Activated CD4-positive, alpha-beta T cell treated with anti-CD3 and anti-CD28 coated beads for 24 hours (primary cell): ENCODE data around the gene SERGEF.

Experiments used
- DNase-seq, 2 donors: peaks; one replicate each; pipeline ENCODE4 v3.0.0-alpha.2; 2020; ENCODE audit warnings: low read depth in 2 of 2

Gene SERGEF

DNA sequence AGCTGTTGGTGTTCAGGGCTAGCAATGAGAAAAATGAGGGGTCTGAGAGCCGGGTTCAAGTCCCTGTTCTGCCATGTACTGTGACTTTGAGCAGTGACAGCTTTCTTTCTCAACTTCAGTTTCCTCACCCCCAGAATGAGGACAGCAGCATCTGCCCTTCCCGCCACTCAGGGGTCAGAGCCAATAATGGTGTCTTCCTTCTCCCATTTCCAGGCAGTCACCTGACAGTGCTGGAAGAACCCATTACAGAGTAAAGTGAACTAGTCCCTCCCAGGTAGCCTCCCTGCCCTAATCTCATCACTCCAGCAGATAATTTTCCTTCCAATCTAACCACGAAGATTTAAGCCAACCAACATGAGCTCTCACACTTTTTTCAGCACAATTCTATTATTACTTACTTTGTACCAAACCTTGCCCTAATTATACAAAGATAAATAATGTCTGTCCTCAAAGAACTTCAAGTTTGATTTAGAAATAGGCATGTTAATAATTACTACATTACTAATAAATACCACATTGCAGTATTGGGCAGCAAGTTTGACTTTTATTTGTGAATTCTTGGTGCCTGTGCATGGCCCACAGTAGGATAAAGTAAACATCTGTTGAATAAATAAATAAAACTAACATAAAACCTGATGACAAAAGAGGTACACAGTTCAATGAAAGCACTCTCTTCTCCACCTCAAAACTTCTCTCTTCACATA, 61.0 kb downstream of the SERGEF start:
- DNase-seq = no peak

DNA sequence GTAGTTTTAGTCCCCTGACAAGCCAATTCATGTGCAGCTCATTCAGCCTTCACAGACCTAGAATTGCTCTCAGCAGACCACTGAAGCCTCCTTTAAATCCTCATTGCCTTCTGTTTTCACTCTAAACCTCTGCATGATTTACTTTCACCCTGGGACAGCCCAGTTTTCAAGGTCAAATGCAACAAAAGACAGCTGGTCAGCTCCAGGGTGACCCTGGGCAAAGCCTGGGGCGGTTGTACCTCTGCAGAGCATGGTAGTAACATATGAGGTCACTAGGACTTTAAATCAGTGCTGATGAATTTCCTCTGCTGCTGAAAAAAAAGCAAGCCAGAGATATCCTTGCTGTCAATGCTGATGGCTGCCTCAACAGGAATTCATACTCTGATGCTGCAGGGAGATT, 62.2 kb downstream of the SERGEF start:
- no peak for DNase-seq

GRCh38 chr11:17948296-17948695, 64.6 kb downstream of the SERGEF start:
- DNase-seq = no peak

GRCh38 chr11:17939542-17939941, 73.3 kb downstream of the SERGEF start:
- no peak for DNase-seq

GRCh38 chr11:17936790-17937189, 76.1 kb downstream of the SERGEF start:
- DNase-seq = no peak

DNA sequence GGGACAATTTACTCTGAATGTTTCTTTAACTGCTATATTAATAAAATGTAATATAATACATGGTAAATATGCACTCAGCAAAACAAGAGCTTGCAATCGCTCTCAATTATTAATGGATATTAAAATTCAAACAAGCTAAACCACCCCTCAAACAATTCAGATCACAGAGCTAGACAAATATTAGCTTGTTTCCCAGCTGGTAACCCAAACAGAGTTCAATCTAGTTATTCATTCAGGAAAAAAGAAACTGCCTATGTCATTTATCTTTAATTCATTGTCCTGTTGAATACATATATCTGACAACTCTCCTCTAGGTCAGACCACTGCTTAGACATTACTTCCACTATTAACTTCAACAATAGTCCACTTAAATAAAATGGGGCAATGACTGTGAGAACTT, 78.7 kb downstream of the SERGEF start:
- no peak for DNase-seq

DNA sequence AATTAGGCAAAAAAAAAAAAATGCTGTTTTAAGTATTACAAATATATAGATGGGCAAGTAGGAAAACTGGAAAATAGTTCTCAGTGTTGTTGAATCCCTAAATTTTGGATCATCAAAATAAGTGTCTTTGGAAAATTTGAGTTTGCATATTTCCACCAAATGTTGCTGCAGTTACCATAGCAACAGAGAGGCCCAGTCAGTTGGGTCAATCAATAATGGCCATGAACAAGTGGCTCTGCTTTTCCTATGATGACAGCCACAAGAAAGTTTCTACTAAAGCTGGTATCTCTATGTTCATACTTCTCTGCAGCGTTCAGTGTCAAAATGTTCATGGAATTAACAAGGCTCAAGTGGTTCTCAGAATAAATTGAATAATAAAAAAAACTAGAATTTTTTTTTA, 79.1 kb downstream of the SERGEF start:
- no peak for DNase-seq

- DNase-seq = no peak
These were observed 80.4 kb downstream of the SERGEF start for GRCh38 chr11:17932472-17932871.

DNA sequence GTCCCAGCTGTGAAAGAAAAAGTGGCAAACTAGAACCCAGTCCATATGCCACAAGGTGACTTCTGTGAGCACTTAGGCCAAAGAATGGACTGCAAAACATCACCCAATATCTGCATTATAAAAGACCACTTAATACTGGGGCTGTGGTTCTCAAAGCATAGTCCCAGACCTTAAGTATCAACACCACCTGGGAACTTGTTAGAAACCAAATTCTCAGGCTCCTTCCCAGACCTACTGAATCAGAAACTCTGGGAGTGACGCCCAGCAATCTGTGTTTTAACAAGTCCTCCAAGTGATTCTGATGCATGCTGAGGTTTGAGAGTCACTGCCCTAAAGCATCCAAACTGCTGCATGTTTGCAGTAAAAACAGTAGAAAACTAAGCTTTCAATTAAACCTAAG, 81.3 kb downstream of the SERGEF start:
- DNase-seq = no peak

- no peak for DNase-seq
These were observed 82.2 kb downstream of the SERGEF start for GRCh38 chr11:17930544-17931125.

GRCh38 chr11:17929171-17929570, 83.7 kb downstream of the SERGEF start:
- no peak for DNase-seq

DNA sequence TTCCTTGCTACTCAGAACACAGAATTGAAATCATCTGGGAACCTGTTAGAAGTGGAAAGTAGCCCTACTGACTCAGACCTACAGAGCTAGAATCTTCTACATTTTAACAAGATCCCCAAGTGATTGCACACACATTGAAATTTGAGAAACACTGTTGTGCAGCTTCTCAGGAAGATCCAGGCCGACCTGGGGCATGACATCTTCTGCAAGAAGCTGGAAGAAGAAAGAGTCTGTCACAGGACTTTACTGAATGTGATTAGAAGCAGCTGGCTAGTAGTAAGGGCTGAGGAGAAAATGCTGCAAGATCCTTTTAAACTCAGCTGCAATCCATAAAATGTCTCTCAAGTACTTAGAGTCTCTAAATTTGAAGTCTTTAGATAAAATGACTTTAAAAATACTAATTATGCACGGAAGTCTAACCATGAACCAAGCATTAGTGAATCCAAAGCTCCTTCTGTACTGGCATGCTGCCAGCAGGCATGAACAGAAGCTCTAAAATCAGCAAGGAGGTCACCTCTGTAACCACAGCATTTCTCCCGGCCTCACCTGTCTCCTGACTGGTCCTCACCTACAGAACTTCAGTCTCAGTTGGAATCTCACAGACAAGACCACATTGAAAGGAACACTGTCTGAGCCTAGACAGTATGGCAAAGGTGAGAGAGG, 85.0 kb downstream of the SERGEF start:
- no peak for DNase-seq

GRCh38 chr11:17927041-17927440, 85.8 kb downstream of the SERGEF start:
- no peak for DNase-seq

DNA sequence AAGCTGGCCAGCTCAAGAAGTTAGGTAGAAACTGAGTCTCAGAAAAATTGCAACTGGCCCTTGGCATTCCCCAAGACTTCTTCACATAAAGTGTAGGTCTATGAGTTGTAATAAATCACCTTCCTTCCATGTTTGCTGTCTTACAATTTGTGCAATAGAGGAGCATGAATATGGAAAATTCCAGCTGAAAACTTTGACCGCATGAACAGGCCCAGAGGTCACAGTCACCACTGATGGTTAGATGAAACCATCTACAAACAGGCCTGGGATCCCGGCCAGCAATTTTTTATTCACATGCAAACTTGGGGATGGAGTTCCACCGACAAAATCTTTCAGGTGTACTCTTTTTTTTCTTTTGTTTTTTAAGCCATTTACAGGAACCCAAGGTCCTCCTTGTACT, 88.1 kb downstream of the SERGEF start:
- DNase-seq = no peak

- no peak for DNase-seq
These were observed 89.6 kb downstream of the SERGEF start for GRCh38 chr11:17923217-17923616.

DNA sequence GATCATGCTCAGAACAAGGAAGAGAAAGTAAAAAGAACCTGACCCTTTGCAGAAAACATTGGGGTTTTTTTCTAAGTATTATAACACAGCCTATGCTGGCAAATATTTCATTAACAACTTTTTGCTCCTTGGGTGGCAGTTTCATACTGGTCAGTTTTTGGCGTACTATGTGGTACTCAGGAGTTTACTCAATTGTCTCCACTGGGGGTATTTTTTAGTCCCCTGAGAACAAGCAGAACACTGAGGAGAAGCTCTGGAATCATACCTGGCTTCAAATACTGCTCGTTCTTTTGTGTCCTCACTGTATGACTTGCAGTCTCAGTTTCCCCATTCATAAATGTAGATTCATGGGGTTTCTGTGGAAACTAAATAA, 90.4 kb downstream of the SERGEF start:
- DNase-seq = no peak

DNA sequence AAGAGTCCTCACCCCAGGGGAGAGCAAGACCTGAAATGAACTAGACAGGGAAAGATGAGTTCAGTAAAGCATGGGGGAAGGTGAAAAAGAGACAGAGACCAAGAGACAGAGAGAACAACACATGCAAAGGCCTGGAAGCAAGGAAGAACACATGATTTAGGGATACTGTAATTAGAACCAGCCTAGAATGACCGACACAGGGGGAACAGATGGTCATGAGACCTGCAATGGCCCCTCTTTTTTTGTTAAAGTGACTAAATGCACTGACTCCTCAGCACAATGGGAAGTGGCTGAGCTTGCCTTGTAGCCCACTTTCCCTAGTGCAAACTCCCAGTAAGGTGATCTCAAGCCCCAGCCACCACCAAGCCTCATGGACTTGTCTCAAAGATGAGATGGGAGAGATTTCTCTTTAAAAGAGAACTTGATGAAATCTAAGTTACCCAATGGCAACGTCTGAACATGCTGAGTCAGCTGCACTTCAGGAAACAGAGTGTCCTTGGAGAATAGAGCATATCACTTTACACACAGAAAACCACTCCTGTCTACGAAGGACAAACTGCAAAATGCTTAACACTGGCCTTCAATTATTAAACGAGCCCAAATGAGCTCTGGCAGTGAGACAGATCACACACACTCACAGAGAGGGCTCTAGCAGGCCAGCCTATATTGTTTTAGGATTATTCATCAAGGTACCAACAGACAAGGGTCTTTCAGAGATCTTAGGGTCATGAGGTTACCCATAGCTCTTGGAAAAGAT, 91.0 kb downstream of the SERGEF start:
- no peak for DNase-seq

- DNase-seq = no peak
These were observed 94.7 kb downstream of the SERGEF start for GRCh38 chr11:17918049-17918605.

DNA sequence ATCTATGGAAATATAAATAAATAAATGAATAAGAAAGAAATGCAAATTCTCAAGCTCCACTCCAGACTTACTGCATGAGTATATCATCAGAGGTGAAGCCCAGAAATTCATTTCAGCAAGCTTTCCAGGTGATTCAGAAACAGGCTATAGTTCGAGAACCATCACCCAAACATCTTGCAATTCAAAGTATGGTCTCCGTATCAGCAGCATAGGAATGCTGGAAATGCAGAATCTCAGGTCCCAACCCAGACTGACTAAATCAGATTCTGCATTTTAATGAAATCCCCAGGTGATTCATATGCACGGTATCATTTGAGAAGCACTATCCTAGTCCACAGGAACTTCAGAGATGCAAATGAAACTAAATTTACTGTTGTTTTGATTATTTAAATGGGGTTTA, 95.3 kb downstream of the SERGEF start:
- DNase-seq = no peak

DNA sequence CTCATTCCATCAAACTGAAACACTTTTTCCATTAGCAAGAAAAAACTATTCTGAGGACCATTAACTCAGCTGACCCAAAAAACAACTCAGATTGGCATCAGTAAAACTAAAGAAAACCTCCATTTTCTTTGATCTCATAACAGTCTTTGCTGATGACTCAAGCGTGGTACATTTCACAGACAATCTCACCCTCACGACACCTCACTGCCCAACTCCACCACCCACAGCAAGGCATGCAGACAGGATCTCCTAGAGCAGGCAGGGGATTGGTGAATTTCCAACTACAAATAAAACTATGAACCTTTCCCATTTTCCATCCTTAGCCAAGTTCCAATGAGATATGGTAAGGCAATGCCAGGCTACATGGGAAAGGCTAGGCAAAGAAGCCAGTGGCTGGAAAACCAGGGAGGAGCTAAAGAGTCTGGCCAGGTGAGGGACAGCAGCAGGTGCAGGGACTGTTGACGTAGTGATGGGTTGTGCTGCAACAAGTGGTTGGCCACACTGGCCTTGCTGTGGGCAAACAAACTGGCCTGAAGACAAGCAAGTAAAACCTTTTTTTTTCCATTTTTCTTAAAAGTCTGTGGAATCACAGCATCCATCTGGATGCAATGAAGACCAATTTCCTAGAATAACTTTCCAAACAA, 97.2 kb downstream of the SERGEF start:
- no peak for DNase-seq

DNA sequence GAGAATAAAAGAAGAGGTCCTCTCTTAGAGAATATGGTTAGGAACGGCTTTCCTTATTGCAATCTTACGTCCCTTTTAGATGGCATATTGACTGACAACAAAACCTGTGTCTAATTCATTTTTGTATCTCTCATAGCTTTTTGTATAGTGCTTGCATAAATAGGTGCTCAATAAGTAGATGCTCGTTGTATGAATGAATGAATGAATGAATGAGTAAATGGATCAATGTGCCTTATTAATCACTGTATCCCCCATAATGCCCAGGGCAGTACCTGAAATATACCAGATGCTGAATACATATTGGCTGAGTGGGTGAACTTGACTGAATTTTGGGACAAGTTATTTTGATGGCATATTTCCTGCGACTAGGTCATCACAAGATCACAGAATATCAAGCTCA, 97.9 kb downstream of the SERGEF start:
- DNase-seq = no peak

DNA sequence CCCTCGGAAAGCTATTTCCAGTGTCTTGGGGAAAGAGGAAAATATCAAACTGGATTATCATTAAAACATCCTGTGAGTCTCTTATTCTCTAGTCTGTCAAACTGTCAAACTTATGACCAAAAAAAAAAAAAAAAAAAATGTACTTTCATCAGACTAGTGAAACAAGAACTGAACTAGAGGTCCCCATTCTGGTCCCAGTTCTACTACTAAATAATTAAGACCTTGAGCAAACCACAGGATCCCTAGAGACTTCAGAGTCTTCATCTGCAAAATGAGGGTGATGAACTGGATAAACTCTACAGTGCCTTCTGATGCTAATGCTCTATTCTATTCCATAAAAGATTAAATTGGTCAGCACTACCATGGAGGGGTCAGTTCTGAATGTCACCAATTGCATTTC, 105.8 kb downstream of the SERGEF start:
- no peak for DNase-seq
